Osteoblast (primary cell): ENCODE measurements around the gene PLXNB2. TPM values are rescaled to one million over a fixed set of nuclear protein-coding genes. Genes with fewer than 3 reads are reported as not detected.

Experiments
- DNase-seq: peaks from one replicate; pipeline ENCODE4 v3.0.0; 2011; ENCODE audit warnings: low spot score, mixed read lengths; ENCODE audit not compliant: insufficient read length; ENCODE audit errors: missing footprints
- H2AFZ ChIP-seq: 2 replicates; pipeline ENCODE4 v1.6.0; 2011; ENCODE audit warnings: mild to moderate bottlenecking, low read length
- H3K27ac ChIP-seq: 2 replicates; pipeline ENCODE4 v1.5.1; 2011; ENCODE audit warnings: mild to moderate bottlenecking, low read depth, low read length, moderate library complexity
- H3K27me3 ChIP-seq: 2 replicates; pipeline ENCODE4 v1.6.0; 2012; ENCODE audit warnings: mild to moderate bottlenecking, control low read depth, inconsistent platforms, low read length, moderate library complexity; ENCODE audit not compliant: insufficient read depth
- H3K36me3 ChIP-seq: 2 replicates; pipeline ENCODE4 v1.5.1; 2011; ENCODE audit warnings: mild to moderate bottlenecking, low read length, control low read depth, moderate library complexity; ENCODE audit not compliant: insufficient read depth
- H3K4me1 ChIP-seq: 2 replicates; pipeline ENCODE4 v1.5.1; 2011; ENCODE audit warnings: mild to moderate bottlenecking, low read length, control low read depth, moderate library complexity; ENCODE audit not compliant: insufficient read depth
- H3K4me2 ChIP-seq: 2 replicates; pipeline ENCODE4 v1.6.0; 2011; ENCODE audit warnings: mild to moderate bottlenecking, low read length; ENCODE audit not compliant: insufficient read depth
- H3K4me3 ChIP-seq: fragments of 200-600 bp; sonication (generic); 3 replicates; pipeline ENCODE4 v1.5.1; 2012; ENCODE audit warnings: mild to moderate bottlenecking, low read length, inconsistent platforms; ENCODE audit not compliant: insufficient read depth
- H3K79me2 ChIP-seq: 2 replicates; pipeline ENCODE4 v1.6.0; 2012; ENCODE audit warnings: mild to moderate bottlenecking, low read length, control low read depth, inconsistent platforms; ENCODE audit not compliant: insufficient read depth
- H3K9me3 ChIP-seq: 2 replicates; pipeline ENCODE4 v1.5.1; 2011; ENCODE audit warnings: low read depth, low read length, control low read depth
- H4K20me1 ChIP-seq: 2 replicates; pipeline ENCODE4 v1.6.0; 2012; ENCODE audit warnings: mild to moderate bottlenecking, low read length, control low read depth; ENCODE audit not compliant: insufficient read depth
- total RNA-seq: library from RNA; depleted of rRNA; stranded (reverse); fragments of >200 nt; gene quantifications from 2 replicates; pipeline ENCODE4 v1.2.3, GENCODE V29; 2012
- TF ChIP-seq, protein P1 (sequence below): IDR thresholded peaks from 2 replicates; pipeline ENCODE4 v1.5.1; 2011; ENCODE audit warnings: mild to moderate bottlenecking, low read depth, low read length, moderate library complexity; ENCODE audit errors: extremely low read depth

Gene PLXNB2
- total RNA-seq, 1 donor = 209 TPM

DNA sequence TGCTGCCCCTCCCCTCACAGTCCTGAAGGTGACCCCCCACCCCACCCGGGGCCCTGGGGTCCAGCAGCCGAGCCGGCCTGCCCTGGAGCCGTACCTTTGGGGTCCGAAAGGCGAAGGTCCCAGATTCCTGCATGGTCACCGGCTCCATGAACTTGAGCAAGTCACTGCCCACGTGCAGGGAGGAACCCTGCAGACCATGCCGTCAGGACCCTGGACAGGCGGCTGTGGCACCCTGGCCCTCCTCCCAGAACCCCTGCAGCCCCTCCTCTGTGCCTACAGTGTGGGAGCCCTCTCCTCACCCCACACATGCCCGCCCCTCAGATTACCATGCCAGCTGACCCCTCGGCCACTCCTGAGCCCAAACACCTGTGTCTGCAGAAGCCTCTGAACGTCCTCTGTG lies 23.0 kb downstream of the PLXNB2 start:
- H2AFZ ChIP-seq = no peak overlapping the region
- peaks cover 69% of the 10 kb centered on the region for H3K79me2 ChIP-seq
- no peak for DNase-seq
- H3K4me2 ChIP-seq = no peak overlapping the region
- H3K4me1 ChIP-seq = no peaks in the 10 kb centered on the region
- H3K9me3 ChIP-seq = no peaks in the 10 kb centered on the region
- peaks cover 73% of the 10 kb centered on the region for H3K36me3 ChIP-seq
- H3K27me3 ChIP-seq = no peaks in the 10 kb centered on the region
- H4K20me1 ChIP-seq = peaks cover 49% of the 10 kb centered on the region
- no peak overlapping the region for H3K27ac ChIP-seq
- TF ChIP-seq, protein P1, sequence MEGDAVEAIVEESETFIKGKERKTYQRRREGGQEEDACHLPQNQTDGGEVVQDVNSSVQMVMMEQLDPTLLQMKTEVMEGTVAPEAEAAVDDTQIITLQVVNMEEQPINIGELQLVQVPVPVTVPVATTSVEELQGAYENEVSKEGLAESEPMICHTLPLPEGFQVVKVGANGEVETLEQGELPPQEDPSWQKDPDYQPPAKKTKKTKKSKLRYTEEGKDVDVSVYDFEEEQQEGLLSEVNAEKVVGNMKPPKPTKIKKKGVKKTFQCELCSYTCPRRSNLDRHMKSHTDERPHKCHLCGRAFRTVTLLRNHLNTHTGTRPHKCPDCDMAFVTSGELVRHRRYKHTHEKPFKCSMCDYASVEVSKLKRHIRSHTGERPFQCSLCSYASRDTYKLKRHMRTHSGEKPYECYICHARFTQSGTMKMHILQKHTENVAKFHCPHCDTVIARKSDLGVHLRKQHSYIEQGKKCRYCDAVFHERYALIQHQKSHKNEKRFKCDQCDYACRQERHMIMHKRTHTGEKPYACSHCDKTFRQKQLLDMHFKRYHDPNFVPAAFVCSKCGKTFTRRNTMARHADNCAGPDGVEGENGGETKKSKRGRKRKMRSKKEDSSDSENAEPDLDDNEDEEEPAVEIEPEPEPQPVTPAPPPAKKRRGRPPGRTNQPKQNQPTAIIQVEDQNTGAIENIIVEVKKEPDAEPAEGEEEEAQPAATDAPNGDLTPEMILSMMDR = no peak
- H3K4me3 ChIP-seq = no peak overlapping the region

DNA sequence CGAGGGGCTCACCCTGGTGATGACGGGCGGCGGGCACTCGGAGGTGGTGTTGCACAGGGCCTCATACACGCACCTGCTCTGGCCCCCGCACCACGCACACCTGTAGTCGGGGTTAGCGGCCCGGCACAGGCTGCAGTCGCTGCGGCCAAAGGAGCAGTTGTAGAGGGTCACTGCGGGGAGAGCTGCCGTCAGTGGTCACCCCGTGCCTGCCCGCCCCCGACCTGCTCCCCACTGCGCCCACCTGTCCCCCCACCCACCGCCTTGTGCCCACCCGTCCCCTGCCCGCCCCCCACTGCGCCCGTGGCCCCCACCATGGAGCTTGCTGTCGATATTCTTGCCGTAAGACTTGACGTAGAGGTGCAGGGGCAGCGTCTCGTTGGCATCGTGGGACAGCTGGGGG lies 23.6 kb downstream of the PLXNB2 start:
- no peak overlapping the region for H2AFZ ChIP-seq
- no peak overlapping the region for H3K4me3 ChIP-seq
- peaks cover 74% of the 10 kb centered on the region for H3K36me3 ChIP-seq
- no peak for DNase-seq
- no peak overlapping the region for H3K4me2 ChIP-seq
- H3K79me2 ChIP-seq = peaks cover 63% of the 10 kb centered on the region
- H3K27me3 ChIP-seq = no peaks in the 10 kb centered on the region
- H3K4me1 ChIP-seq = no peaks in the 10 kb centered on the region
- H3K9me3 ChIP-seq = no peaks in the 10 kb centered on the region
- no peak overlapping the region for H3K27ac ChIP-seq
- peaks cover 43% of the 10 kb centered on the region for H4K20me1 ChIP-seq
- TF ChIP-seq, protein P1 = no peak

DNA sequence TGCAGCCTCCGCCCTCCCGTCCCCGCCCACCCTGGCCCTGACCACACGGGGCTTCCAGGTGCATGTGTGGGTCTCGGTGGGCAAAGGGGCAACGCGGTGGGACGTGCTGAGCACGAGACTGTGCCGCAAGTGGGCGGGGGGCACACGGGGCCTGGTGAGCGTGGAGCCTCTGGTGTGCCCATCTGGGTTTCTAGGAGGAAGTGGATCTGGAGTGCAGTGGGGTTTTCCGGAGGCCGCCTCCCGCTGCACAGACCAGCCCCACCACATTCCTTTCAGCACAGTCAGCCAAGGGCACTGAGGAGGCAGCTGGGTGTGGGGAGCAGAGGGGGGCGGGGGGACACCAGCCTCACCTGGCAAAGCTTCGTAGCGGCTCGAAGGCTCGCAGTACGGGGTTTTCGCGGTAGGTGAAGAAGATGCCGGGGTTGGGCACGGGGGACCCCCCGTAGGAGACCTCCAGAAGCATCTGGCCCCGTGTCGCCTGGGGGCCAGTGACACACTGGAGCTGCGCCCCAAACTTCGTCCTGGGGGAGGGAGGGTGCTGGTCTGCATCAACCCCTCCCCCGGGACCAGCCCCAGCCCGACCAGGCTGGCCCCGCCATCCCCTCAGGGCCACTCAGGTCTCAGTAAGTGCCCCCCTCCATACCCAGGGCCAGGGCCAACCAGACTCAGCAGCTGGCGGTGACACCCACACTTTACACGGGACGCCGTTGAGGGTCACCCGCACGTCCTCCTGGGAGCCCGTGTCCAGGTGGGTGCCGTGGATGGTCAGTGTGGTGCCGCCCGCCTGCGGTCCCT lies 24.9 kb downstream of the PLXNB2 start:
- no peak overlapping the region for H3K4me2 ChIP-seq
- no peak overlapping the region for H3K4me3 ChIP-seq
- no peaks in the 10 kb centered on the region for H3K9me3 ChIP-seq
- DNase-seq = peak; percentile 100
- H4K20me1 ChIP-seq = peaks cover 37% of the 10 kb centered on the region
- H3K27me3 ChIP-seq = no peaks in the 10 kb centered on the region
- H3K27ac ChIP-seq = no peak overlapping the region
- H3K36me3 ChIP-seq = peaks cover 77% of the 10 kb centered on the region
- TF ChIP-seq, protein P1 = no peak
- peaks cover 53% of the 10 kb centered on the region for H3K79me2 ChIP-seq
- H2AFZ ChIP-seq = no peak overlapping the region
- no peaks in the 10 kb centered on the region for H3K4me1 ChIP-seq

DNA sequence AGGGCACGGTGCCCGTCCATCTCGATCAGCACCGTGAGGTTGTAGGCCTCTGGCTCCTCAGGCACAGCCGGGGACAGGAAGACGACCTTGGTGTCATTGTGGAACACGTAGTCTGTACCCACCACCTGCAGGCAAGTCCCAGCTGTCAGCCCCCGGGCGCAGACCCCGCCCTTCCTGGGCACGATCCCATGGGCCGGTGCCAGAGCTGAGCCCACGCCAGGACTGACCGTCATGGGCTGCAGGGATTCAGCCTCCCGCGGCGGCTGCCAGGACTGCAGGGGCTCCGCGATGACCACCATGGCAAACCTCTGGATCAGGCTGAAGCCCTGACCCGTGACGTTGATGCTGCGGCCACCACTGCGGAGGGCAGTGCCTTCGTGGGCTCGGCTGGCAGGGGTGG lies 25.5 kb downstream of the PLXNB2 start:
- H3K36me3 ChIP-seq = peaks cover 82% of the 10 kb centered on the region
- H2AFZ ChIP-seq = no peak overlapping the region
- TF ChIP-seq, protein P1 = no peak
- H3K4me3 ChIP-seq = no peak overlapping the region
- peaks cover 37% of the 10 kb centered on the region for H4K20me1 ChIP-seq
- no peak overlapping the region for H3K4me2 ChIP-seq
- no peaks in the 10 kb centered on the region for H3K9me3 ChIP-seq
- H3K27me3 ChIP-seq = no peaks in the 10 kb centered on the region
- H3K4me1 ChIP-seq = no peaks in the 10 kb centered on the region
- H3K79me2 ChIP-seq = peaks cover 47% of the 10 kb centered on the region
- DNase-seq = no peak
- H3K27ac ChIP-seq = no peak overlapping the region
